ENCODE data around the gene UPK3A.
"Not testable (repeated sequence)": the region's sequence is repeated elsewhere in the genome, so short reads cannot be mapped to it uniquely, and the experiment has no call there.

The UPK3A gene

GRCh38 chr22:45259754-45260394 is 24.9 kb upstream of the UPK3A start:
- DNase-seq, result no peak

DNA sequence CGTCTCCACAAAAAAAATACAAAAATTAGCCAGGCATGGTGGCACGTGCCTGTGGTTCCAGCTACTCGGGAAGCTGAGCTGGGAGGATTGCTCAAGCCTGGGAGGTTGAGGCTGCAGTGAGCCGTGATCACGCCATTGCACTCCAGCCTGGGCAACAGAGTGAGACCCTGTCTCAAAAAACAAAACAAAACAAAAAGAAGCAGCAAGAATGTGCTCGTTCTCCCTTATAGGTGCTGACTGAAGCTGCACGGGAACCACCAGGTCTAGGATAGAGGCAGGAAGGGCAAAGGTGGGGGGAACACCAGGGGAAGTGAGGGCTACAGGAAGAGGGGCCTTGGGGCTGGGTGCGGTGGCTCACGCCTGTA is 24.4 kb upstream of the UPK3A start:
- DNase-seq, result not testable (repeated sequence)

GRCh38 chr22:45261407-45262088 is 23.2 kb upstream of the UPK3A start:
- DNase-seq, result no peak

DNA sequence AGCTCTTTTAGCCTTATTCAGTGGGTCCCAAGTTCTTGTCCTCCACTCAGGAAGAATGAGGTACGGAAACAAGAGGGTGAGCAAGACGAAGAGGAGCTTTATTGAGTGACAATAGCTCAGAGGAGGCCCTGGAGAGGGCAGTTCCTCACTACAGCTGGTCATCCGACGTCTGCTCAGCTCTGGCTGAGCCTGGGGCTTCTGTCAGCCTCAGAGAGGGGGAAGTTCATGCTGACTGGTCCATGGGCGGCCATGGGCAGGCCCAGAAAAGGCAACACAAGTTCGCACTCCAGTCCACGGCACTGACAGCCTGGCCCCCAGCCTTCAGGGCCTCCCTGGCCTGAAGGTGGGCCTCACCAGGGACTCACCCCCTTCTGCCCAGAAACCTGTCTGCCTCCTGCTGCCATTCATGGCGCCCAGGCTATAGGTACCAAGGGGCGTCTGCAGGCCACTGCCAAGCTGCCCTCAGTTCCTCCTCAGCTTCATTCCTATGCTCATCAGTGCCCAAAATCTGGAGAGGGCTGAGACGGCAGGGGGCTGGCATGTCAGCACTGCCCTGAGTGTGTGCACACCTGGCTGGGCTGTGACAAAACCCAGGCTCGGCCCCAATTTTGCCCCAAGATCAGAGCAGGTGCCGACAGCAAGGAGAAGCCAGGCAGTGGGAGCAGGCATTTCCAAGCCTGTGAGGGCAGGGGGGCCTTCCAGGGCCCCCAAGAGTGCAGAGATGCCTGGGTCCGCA is 22.4 kb upstream of the UPK3A start:
- peak; percentile 49 for DNase-seq

DNA sequence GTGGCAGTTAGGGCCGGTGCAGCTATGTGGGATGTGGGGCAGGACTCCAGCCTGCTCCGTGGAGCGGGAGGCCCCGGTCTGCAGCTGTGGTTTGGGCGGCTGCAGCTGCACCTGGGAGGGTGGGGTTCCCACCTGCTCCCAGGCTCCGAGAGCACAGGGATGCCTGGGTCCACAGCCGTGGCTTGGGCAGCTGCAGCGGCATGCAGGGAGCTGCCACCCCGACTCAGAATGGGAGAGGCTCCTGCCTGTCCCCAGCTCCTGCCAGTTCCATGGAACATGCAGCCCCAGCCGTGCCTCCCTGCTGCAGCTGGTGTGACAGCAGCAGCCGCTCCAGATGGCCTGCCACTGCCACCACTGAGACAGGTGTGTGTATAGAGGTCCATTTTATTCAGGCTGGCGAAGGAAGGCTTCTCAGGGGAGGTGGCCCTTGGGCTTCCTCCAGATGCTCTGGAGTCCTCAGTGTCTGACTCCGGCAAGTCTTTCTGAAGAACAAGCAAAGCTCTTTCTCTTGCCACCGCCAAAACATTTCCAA is 21.8 kb upstream of the UPK3A start:
- no peak for DNase-seq

- DNase-seq, result peak; percentile 73
These were observed 21.1 kb upstream of the UPK3A start for GRCh38 chr22:45263463-45264269.

- no peak for DNase-seq
These were observed 19.2 kb upstream of the UPK3A start for GRCh38 chr22:45265535-45265934.

DNA sequence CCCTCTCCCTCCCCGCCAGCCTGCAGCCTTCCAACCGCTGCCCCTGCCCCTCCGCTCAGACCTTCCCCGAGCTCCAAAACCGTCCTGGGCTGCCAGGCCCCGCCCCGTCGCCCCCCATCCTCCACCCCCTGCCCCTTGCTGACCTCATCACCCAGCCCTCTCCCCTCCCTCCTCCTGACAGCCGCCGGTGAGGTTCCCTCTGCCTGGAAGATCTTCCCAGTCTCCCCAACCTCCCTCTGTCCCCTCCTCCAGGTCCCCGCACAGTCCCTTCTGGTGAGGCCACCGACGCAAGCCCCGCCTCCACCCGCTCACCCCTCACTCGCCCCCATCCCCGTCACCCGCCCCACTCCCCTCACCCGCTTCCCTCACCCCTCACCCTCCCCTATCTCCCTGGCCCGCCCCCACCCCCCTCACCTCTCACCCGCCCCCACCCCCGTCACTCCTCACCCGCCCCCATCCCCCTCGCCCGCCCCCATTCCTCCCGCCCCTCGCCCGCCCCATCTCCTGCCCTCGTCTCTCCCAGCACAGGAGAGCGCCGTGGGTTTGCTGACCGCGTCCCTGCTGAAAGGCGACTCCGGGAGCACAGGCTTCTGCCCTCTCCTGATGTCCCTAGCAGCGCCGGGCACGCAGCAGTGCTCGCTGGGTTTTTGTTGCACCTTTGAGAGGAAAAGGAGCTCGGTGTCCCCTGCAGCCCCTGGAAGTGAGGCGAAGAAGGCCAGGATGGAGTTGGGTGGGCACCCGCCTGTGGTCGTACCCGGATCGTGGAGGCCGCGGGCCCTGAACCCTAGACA is 16.4 kb upstream of the UPK3A start:
- no peak for DNase-seq

DNA sequence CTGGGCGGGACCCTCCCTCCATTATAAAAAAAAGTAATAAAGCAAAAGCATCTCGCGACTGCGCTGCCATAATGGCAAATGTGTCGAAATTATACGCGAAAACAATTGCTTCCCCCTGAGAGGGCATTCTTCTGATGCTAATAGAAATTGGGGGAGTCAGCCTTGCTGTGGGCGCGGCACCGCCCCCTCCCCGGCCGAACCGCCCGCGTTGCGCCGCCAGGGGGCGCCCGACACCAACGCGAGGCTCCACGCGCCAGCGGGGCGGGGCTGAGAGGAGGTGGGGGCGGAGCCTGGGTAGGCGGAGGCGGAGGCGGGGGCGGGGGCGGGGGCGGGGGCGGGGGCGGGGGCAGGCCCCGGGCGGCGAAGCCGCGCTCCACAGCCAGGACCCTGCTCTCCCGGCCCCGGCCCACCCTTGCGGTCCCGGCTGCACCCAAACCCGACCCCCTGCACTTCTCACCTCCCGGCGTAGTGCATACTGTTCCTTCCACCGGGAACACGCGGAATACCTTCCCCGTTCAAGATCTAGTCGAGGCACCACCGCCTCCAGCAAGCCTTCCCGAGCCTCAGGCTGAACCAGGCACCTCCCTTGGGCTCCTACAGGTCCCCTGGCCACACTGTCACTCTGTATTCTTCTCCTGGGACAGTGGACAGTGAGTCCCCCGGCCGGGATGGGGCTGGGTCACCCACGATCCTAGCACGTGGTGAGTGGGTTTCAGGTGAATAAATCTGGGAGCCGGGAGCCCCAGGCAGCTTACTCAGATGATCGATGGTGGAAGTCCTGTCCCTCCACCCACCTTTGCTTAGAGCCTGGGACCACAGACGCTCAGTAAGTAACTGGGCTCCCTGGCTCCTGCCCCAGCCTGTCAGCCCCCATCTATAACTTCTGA is 15.5 kb upstream of the UPK3A start:
- peak; percentile 82 for DNase-seq

GRCh38 chr22:45270095-45271020 is 14.4 kb upstream of the UPK3A start:
- DNase-seq, result no peak

- DNase-seq, result peak; percentile 30
These were observed 13.0 kb upstream of the UPK3A start for GRCh38 chr22:45271667-45272201.

DNA sequence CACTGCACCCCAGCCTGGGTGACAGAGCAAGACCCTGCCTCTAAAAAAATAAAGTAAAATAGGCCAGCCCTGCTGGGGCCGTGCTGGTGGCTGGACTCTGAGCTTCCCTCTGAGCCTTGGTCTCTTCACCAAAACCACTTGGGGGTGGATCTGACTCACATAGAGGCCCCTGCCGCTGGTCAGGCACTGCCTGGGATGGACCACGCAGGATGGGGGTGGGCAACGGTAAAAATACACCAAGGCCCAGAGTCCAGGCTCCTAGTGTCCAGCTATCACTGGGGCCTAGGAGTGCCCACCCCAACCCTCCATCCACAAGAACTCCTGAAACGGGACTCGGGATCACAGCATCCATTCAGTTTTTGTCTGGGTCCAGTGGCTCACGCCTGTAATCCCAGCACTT is 12.3 kb upstream of the UPK3A start:
- no peak for DNase-seq

- no peak for DNase-seq
These were observed 11.2 kb upstream of the UPK3A start for GRCh38 chr22:45273452-45274075.

DNA sequence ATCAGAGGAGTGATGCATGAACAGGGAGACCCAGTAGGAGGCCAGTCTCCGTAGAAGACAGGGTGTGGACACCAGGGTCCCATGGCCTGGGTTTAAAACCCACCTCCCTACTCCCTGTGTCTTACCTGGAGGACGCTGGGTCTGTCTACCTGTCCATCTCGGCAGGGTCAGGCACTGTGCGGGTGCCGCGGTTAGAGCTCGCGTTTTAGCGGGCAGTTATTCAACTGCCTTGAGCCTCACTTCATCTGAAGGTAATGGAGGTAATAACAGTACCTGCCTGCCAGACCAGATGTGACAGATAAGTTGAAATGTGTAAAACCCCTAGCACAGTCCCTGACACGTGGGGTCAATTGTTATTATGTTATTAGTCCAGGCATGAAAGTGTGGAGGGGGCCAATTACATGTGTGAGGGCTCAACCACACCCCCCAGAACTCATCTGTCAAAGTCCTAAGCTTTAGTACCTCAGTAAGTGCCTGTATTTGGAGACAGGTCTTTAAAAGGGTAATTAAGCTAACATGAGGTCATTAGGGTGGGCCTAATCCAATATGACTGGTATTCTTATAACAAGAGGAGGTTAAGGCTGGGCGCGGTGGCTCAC is 8.1 kb upstream of the UPK3A start:
- DNase-seq, result no peak

- DNase-seq, result not testable (repeated sequence)
These were observed 7.0 kb upstream of the UPK3A start for GRCh38 chr22:45277720-45278119.

GRCh38 chr22:45278125-45278524 is 6.6 kb upstream of the UPK3A start:
- no peak for DNase-seq

GRCh38 chr22:45280587-45280980 is 4.2 kb upstream of the UPK3A start:
- no peak for DNase-seq

DNA sequence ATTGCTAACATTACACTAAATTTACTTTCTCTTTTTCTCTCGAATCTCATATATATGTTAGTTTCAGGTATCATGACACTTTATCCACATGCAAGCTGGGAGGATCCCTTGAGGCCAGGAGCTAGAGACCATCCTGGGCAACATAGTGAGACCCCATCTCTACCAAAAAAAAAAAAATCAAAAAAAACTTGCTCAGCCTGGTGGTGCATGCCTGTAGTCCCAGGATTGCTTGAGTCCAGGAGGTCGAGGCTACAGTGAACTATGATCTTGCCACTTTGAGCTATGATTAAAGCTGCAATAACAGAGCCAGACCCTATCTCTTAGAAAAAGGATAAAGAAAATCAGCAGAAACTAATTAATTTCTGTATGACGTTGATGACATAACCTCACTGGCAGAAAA is 3.7 kb upstream of the UPK3A start:
- DNase-seq, result no peak
